Measurements from ENCODE around the gene CRACDL. TPM values are rescaled to one million over a fixed set of nuclear protein-coding genes. Genes with fewer than 3 reads are reported as not detected.

The CRACDL gene
- total and polyA plus RNA-seq, 2 of the 13 experiments (the other 11 are each of a cell fraction or from before 2014, with no cell fraction given) = 0.15 to 0.26 TPM

DNA sequence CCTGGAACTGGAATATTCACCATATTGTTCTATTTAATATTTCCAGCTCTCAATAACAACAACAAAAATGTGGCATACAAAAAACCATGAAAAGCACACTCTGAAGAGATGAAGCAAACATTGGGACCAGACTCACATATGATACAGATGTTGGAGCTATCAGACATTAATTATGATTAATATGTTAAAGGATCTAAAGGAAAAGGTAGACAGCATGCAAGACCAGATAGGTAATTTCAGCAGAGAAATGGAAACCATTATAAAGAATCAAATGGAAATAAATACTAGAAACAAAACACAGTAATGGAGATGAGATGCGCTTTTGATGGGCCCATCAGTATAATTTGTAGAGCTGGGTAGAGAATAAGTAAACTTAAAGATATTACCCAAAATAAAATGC, 154.2 kb downstream of the CRACDL start (continued):
- TF ChIP-seq, protein P1, sequence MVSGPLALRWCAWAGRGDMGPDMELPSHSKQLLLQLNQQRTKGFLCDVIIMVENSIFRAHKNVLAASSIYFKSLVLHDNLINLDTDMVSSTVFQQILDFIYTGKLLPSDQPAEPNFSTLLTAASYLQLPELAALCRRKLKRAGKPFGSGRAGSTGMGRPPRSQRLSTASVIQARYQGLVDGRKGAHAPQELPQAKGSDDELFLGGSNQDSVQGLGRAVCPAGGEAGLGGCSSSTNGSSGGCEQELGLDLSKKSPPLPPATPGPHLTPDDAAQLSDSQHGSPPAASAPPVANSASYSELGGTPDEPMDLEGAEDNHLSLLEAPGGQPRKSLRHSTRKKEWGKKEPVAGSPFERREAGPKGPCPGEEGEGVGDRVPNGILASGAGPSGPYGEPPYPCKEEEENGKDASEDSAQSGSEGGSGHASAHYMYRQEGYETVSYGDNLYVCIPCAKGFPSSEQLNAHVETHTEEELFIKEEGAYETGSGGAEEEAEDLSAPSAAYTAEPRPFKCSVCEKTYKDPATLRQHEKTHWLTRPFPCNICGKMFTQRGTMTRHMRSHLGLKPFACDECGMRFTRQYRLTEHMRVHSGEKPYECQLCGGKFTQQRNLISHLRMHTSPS (CRISPR knock-in tag; IDR thresholded peaks at IDR 0.05; ENCODE audit: low read depth) = no peak
- no peak for TF ChIP-seq DRAP1 (CRISPR knock-in tag; IDR thresholded peaks at IDR 0.05)

- ATAC-seq = no peak
- FAIRE-seq = no peak
- peak overlapping the region; percentile 55 for H2AFZ ChIP-seq (ENCODE audit: low read length)
Observed at GRCh38 chr2:98778741-98779483, 157.1 kb downstream of the CRACDL start.

More at GRCh38 chr2:98778741-98779483, 157.1 kb downstream of the CRACDL start:
- no peak overlapping the region for H3K27ac ChIP-seq (ENCODE audit: extremely low read length, insufficient read depth, low read length)
- WGBS (ENCODE audit: low lambda C conversion rate) = 62% methylated on average over 6 of the region's 6 CpGs
- no TSS peak for BruUV-seq (replicated peaks)
- H3K9ac ChIP-seq (ENCODE audit: insufficient read depth, low read depth, low read length) = no peak overlapping the region
- intact Hi-C loops (cut with micrococcal nuclease; ENCODE audit: unreplicated experiment) = no loop called here
- no peak for DNase-seq (ENCODE audit: low spot score)
- H4K20me1 ChIP-seq (ENCODE audit: insufficient read depth, low read length) = no peaks in the 10 kb centered on the region
- H3K27me3 ChIP-seq (ENCODE audit: control insufficient read depth in 1 of 2, insufficient read depth in 2 of 2, low read length in 2 of 2) = no peaks in the 10 kb centered on the region
- peaks cover 16% of the 10 kb centered on the region for H3K9me3 ChIP-seq (ENCODE audit: low read length)
- no peak overlapping the region for H3K4me3 ChIP-seq (replicated peaks in 1 of 3; ENCODE audit: insufficient read depth in 1 of 3, low read depth in 2 of 3, low read length in 3 of 3)
- ChIA-PET CTCF (ENCODE audit: low intra/inter-chr PET ratio, low total read pairs) (no interaction called here), POLR2A (interaction anchor here (0.7 kb wide), 1 partner anchor 25 kb away, joined by 3 read pairs; no protein-coding TSS in a partner anchor)
- TF ChIP-seq HOXA7 (CRISPR knock-in tag; IDR thresholded peaks at IDR 0.05) (no peak), RFX5 (IDR thresholded peaks at IDR 0.05; ENCODE audit: low read depth, low read length) (no peak), ZNF138 (CRISPR knock-in tag; IDR thresholded peaks at IDR 0.05; ENCODE audit: low read depth) (no peak), ZNF225 (CRISPR knock-in tag; IDR thresholded peaks at IDR 0.05) (no peak), CREB1 (IDR thresholded peaks at IDR 0.05) (peak; percentile 61), CREB1 (CRISPR knock-in tag; IDR thresholded peaks at IDR 0.05) (no peak), ATF7 (IDR thresholded peaks at IDR 0.05) (peak; percentile 55), ATF7 (CRISPR knock-in tag; IDR thresholded peaks at IDR 0.05) (no peak), POLR2A (IDR thresholded peaks at IDR 0.05; ENCODE audit: insufficient read depth in 1 of 2, low read depth in 2 of 2, low read length in 2 of 2) (no peak), MAFF (IDR thresholded peaks at IDR 0.05; ENCODE audit: low read depth, low read length) (peak; percentile 68), MAFK (conservative IDR thresholded peaks at IDR 0.05 in 1 of 2, IDR thresholded peaks at IDR 0.05 in 1 of 2; ENCODE audit: low read length in 2 of 2) (peak; percentile 66 to 86; a peak in 3 of 4 replicates)
- H3K4me2 ChIP-seq (ENCODE audit: low read depth, low read length) = no peak overlapping the region
- H3K4me1 ChIP-seq (ENCODE audit: insufficient read depth, low read length) = peaks cover 42% of the 10 kb centered on the region
- no peaks in the 10 kb centered on the region for H3K79me2 ChIP-seq (ENCODE audit: insufficient read depth, low read length)
- in situ Hi-C loops (cut with HindIII; ENCODE audit: extremely low pct_ligation_motif_present, low pct_unique_long_range_greater_than_20kb) = no loop called here
- no peaks in the 10 kb centered on the region for H3K36me3 ChIP-seq (replicated peaks in 1 of 2; ENCODE audit: control insufficient read depth in 1 of 2, insufficient read depth in 2 of 2, low read length in 2 of 2)
